ENCODE results near the gene COL5A3. TPM values are rescaled to one million over a fixed set of nuclear protein-coding genes. Genes with fewer than 3 reads are reported as not detected.

COL5A3 gene
- polyA plus RNA-seq, 1 donor from 2014 or later, result 0.11 TPM

GRCh38 chr19:10008184-10008765 lies 2.0 kb downstream of the COL5A3 start:
- Histone ChIP-seq H3K9ac (ENCODE audit: low read length) (no peak overlapping the region), H3K27ac (ENCODE audit: low read length) (no peak overlapping the region), H3K27me3 (ENCODE audit: insufficient read depth, low read depth, low read length) (peaks cover 49% of the 10 kb centered on the region), H3K4me3 (ENCODE audit: low read length) (no peak overlapping the region), H3K36me3 (ENCODE audit: insufficient read depth, low read length) (no peaks in the 10 kb centered on the region), H2AFZ (ENCODE audit: low read depth, low read length) (no peak overlapping the region), H3K9me2 (ENCODE audit: insufficient read depth, low read length) (no peaks in the 10 kb centered on the region), H4K20me1 (ENCODE audit: insufficient read depth) (no peaks in the 10 kb centered on the region), H3K9me3 (ENCODE audit: low read length) (no peaks in the 10 kb centered on the region), H3K4me2 (ENCODE audit: low read length) (no peak overlapping the region), H3K79me2 (replicated peaks; ENCODE audit: insufficient read depth, low read length) (no peaks in the 10 kb centered on the region), H3F3A (ENCODE audit: insufficient read depth, low read length, poor library complexity, severe bottlenecking) (no peaks in the 10 kb centered on the region)
- no peak for TF ChIP-seq REST (IDR thresholded peaks at IDR 0.05; ENCODE audit: borderline replicate concordance)
- no peak for TF ChIP-seq EZH2 (IDR thresholded peaks at IDR 0.05; ENCODE audit: borderline replicate concordance, insufficient read depth, low read length, poor library complexity, severe bottlenecking)

GRCh38 chr19:10007371-10008183 lies 2.7 kb downstream of the COL5A3 start:
- no peak for TF ChIP-seq TAF1 (IDR thresholded peaks at IDR 0.05; ENCODE audit: low read depth)
- TF ChIP-seq EP300 (conservative IDR thresholded peaks at IDR 0.05; ENCODE audit: poor library complexity, severe bottlenecking), result no peak
- TF ChIP-seq REST (IDR thresholded peaks at IDR 0.05; ENCODE audit: borderline replicate concordance), result no peak
- no peak for TF ChIP-seq SMC3 (conservative IDR thresholded peaks at IDR 0.05; ENCODE audit: poor library complexity)
- no peak for TF ChIP-seq POLR2AphosphoS5 (IDR thresholded peaks at IDR 0.05)
- TF ChIP-seq CTCF (IDR thresholded peaks at IDR 0.05; ENCODE audit: poor library complexity, severe bottlenecking), result no peak
- TF ChIP-seq EZH2 (IDR thresholded peaks at IDR 0.05; ENCODE audit: borderline replicate concordance, insufficient read depth, low read length, poor library complexity, severe bottlenecking), result no peak
- no peak for TF ChIP-seq RAD21 (conservative IDR thresholded peaks at IDR 0.05)
- no peak for TF ChIP-seq MXI1 (conservative IDR thresholded peaks at IDR 0.05; ENCODE audit: poor library complexity, severe bottlenecking)
- H3K36me3 ChIP-seq (ENCODE audit: insufficient read depth, low read length), result no peaks in the 10 kb centered on the region
- no peak overlapping the region for H3K4me2 ChIP-seq (ENCODE audit: low read length)
- H3K79me2 ChIP-seq (replicated peaks; ENCODE audit: insufficient read depth, low read length), result no peaks in the 10 kb centered on the region
- no peaks in the 10 kb centered on the region for H3F3A ChIP-seq (ENCODE audit: insufficient read depth, low read length, poor library complexity, severe bottlenecking)
- no peak overlapping the region for H2AFZ ChIP-seq (ENCODE audit: low read depth, low read length)
- H3K27ac ChIP-seq (ENCODE audit: low read length), result no peak overlapping the region
- no peaks in the 10 kb centered on the region for H4K20me1 ChIP-seq (ENCODE audit: insufficient read depth)
- no peak overlapping the region for H3K4me3 ChIP-seq (ENCODE audit: low read length)
- H3K9ac ChIP-seq (ENCODE audit: low read length), result no peak overlapping the region
- no peaks in the 10 kb centered on the region for H3K9me3 ChIP-seq (ENCODE audit: low read length)
- peaks cover 44% of the 10 kb centered on the region for H3K27me3 ChIP-seq (ENCODE audit: insufficient read depth, low read depth, low read length)
- no peaks in the 10 kb centered on the region for H3K9me2 ChIP-seq (ENCODE audit: insufficient read depth, low read length)

Data from neural cell (in vitro differentiated cells).